HepG2 (cell line): ENCODE data around the gene PRIM2. TPM values are rescaled to one million over a fixed set of nuclear protein-coding genes. Genes with fewer than 3 reads are reported as not detected.

Experiments used
- AGO2 ChIP-seq: fragments of 200-400 bp; formaldehyde crosslinking; optimal IDR thresholded peaks from 2 replicates; pipeline ENCODE3; 2017; ENCODE audit warnings: mild to moderate bottlenecking, low read depth, low read length, moderate library complexity
- ASH2L ChIP-seq: fragments of 300-600, 200-600 bp; sonication (generic); IDR thresholded peaks from 2 replicates; pipeline ENCODE4 v1.7.0; 2017; ENCODE audit warnings: low read depth, mild to moderate bottlenecking, moderate library complexity, mixed read lengths, low read length; ENCODE audit not compliant: insufficient read length
- ATRX ChIP-seq: sonication (generic); formaldehyde crosslinking; IDR thresholded peaks from 2 replicates; pipeline ENCODE4 v1.4.0; 2020; ENCODE audit warnings: missing genetic modification reagents, borderline replicate concordance
- EHMT2 ChIP-seq: fragments of 200-600 bp; sonication (generic); IDR thresholded peaks from 2 replicates; pipeline ENCODE4 v1.7.0; 2017; ENCODE audit warnings: antibody characterized with exemption, low read depth, low read length, borderline replicate concordance
- HDAC1 ChIP-seq: sonication (generic); formaldehyde crosslinking; IDR thresholded peaks from 2 replicates; pipeline ENCODE4 v1.5.1; 2020; ENCODE audit warnings: mild to moderate bottlenecking, missing genetic modification reagents
- HDAC2 ChIP-seq: sonication (generic); formaldehyde crosslinking; IDR thresholded peaks from 2 replicates; pipeline ENCODE4 v1.4.0; 2020; ENCODE audit warnings: missing genetic modification reagents
- JUN ChIP-seq: sonication (generic); formaldehyde crosslinking; IDR thresholded peaks from 2 replicates; pipeline ENCODE4 v1.4.0; 2020; ENCODE audit warnings: mild to moderate bottlenecking, missing genetic modification reagents
- KLF15 ChIP-seq: sonication (generic); formaldehyde crosslinking; IDR thresholded peaks from 2 replicates; pipeline ENCODE4 v1.8.1; 2023; ENCODE audit warnings: borderline replicate concordance, mild to moderate bottlenecking, inconsistent platforms, missing genetic modification reagents, mixed read lengths
- RXRA ChIP-seq: sonication (generic); formaldehyde crosslinking; IDR thresholded peaks from 2 replicates; pipeline ENCODE4 v1.5.1; 2020; ENCODE audit warnings: missing genetic modification reagents
- ZNF552 ChIP-seq: sonication (generic); formaldehyde crosslinking; IDR thresholded peaks from 2 replicates; pipeline ENCODE4 v1.9.0; 2022; ENCODE audit warnings: missing genetic modification reagents, mild to moderate bottlenecking, borderline replicate concordance
- polyA plus RNA-seq, 8 experiments: library from polyadenylated mRNA; depleted of rRNA in 3 of 8; stranded (reverse) in 7 of 8; unstranded in 1 of 8; fragments of >200 nt; fragmentation: Illumina TruSeq in 4 of 8; extraction: Trizol in 4 of 8; gene quantifications; 2 replicates each; pipeline versions ENCODE4 v1.2.1 to v1.2.3, GENCODE V29; 2011 to 2016; ENCODE audit warnings: low read depth in 4 of 8, missing spikeins in 1 of 8, mixed read lengths in 1 of 8; ENCODE audit not compliant: insufficient read depth in 1 of 8
- total RNA-seq, 5 experiments: library from RNA; depleted of rRNA; stranded (reverse); fragments of >200 nt; fragmentation: Illumina TruSeq; extraction: Trizol; gene quantifications; 2 replicates each; pipeline ENCODE4 v1.2.3, GENCODE V29; 2016; ENCODE audit warnings: low read depth in 1 of 5
- TF ChIP-seq, protein P1 (sequence below): sonication (generic); formaldehyde crosslinking; IDR thresholded peaks from 2 replicates; pipeline ENCODE4 v1.5.1; 2020; ENCODE audit warnings: missing genetic modification reagents, mild to moderate bottlenecking, borderline replicate concordance
- TF ChIP-seq, protein P2 (sequence below): sonication (generic); formaldehyde crosslinking; IDR thresholded peaks from 2 replicates; pipeline ENCODE4 v1.5.1; 2020; ENCODE audit warnings: mild to moderate bottlenecking, missing genetic modification reagents, borderline replicate concordance
- TF ChIP-seq, protein P3 (sequence below): IDR thresholded peaks from 2 replicates; pipeline ENCODE4 v1.6.1; 2016; ENCODE audit warnings: missing compliant biosample characterization, missing genetic modification reagents, borderline replicate concordance
- TF ChIP-seq, protein P4 (sequence below), 2 experiments: sonication (generic) in 1 of 2; formaldehyde crosslinking in 1 of 2; IDR thresholded peaks; 2 replicates each; pipeline versions ENCODE4 v1.5.1 to v1.6.1; 2011 to 2020; ENCODE audit warnings: borderline replicate concordance in 1 of 2, low read depth in 1 of 2, low read length in 1 of 2, mild to moderate bottlenecking in 1 of 2, missing genetic modification reagents in 1 of 2, moderate library complexity in 1 of 2
- TF ChIP-seq, protein P5 (sequence below): sonication (generic); formaldehyde crosslinking; IDR thresholded peaks from 2 replicates; pipeline ENCODE4 v1.5.0; 2020; ENCODE audit warnings: missing genetic modification reagents

The PRIM2 gene
- total and polyA plus RNA-seq, 2 of the 13 experiments (the other 11 are each of a cell fraction or from before 2014, with no cell fraction given), result 8.0 to 52.7 TPM

DNA sequence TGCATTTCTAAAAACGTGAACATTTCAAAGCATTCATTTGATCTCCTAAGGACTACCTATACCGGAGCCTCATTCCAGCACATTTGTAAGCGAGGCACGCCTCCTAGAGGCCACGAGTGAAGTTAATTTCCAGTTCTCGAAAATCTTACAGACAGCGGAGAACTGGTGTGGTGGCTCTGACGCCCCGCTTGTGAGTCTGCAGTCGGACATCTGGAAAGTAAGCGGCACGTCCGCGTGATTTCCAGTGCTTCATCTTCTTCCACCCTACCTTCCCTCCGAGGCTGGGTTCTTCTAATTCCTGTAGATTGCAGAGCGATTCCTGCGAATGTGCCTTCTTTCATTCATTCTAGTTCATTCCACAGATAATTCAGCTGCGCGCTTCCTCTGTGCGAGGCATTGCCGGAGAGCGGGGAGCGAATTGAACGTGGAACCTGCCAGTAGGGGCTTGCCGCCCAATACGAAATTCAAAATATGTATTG is 810 bp upstream of the PRIM2 start (continued):
- TF ChIP-seq HDAC2, result peak; percentile 62; the same call in 1 of the 2 replicates
- no peak for TF ChIP-seq EHMT2
- TF ChIP-seq, protein P1, sequence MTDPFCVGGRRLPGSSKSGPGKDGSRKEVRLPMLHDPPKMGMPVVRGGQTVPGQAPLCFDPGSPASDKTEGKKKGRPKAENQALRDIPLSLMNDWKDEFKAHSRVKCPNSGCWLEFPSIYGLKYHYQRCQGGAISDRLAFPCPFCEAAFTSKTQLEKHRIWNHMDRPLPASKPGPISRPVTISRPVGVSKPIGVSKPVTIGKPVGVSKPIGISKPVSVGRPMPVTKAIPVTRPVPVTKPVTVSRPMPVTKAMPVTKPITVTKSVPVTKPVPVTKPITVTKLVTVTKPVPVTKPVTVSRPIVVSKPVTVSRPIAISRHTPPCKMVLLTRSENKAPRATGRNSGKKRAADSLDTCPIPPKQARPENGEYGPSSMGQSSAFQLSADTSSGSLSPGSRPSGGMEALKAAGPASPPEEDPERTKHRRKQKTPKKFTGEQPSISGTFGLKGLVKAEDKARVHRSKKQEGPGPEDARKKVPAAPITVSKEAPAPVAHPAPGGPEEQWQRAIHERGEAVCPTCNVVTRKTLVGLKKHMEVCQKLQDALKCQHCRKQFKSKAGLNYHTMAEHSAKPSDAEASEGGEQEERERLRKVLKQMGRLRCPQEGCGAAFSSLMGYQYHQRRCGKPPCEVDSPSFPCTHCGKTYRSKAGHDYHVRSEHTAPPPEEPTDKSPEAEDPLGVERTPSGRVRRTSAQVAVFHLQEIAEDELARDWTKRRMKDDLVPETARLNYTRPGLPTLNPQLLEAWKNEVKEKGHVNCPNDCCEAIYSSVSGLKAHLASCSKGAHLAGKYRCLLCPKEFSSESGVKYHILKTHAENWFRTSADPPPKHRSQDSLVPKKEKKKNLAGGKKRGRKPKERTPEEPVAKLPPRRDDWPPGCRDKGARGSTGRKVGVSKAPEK, result peak; percentile 45; the same call in 1 of the 2 replicates
- peak; percentile 63; the same call in 1 of the 2 replicates for TF ChIP-seq HDAC1
- TF ChIP-seq ZNF552 (CRISPR knock-in tag), result no peak
- TF ChIP-seq, protein P2, sequence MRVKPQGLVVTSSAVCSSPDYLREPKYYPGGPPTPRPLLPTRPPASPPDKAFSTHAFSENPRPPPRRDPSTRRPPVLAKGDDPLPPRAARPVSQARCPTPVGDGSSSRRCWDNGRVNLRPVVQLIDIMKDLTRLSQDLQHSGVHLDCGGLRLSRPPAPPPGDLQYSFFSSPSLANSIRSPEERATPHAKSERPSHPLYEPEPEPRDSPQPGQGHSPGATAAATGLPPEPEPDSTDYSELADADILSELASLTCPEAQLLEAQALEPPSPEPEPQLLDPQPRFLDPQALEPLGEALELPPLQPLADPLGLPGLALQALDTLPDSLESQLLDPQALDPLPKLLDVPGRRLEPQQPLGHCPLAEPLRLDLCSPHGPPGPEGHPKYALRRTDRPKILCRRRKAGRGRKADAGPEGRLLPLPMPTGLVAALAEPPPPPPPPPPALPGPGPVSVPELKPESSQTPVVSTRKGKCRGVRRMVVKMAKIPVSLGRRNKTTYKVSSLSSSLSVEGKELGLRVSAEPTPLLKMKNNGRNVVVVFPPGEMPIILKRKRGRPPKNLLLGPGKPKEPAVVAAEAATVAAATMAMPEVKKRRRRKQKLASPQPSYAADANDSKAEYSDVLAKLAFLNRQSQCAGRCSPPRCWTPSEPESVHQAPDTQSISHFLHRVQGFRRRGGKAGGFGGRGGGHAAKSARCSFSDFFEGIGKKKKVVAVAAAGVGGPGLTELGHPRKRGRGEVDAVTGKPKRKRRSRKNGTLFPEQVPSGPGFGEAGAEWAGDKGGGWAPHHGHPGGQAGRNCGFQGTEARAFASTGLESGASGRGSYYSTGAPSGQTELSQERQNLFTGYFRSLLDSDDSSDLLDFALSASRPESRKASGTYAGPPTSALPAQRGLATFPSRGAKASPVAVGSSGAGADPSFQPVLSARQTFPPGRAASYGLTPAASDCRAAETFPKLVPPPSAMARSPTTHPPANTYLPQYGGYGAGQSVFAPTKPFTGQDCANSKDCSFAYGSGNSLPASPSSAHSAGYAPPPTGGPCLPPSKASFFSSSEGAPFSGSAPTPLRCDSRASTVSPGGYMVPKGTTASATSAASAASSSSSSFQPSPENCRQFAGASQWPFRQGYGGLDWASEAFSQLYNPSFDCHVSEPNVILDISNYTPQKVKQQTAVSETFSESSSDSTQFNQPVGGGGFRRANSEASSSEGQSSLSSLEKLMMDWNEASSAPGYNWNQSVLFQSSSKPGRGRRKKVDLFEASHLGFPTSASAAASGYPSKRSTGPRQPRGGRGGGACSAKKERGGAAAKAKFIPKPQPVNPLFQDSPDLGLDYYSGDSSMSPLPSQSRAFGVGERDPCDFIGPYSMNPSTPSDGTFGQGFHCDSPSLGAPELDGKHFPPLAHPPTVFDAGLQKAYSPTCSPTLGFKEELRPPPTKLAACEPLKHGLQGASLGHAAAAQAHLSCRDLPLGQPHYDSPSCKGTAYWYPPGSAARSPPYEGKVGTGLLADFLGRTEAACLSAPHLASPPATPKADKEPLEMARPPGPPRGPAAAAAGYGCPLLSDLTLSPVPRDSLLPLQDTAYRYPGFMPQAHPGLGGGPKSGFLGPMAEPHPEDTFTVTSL (CRISPR knock-in tag), result peak; percentile 66; the same call in 1 of the 2 replicates
- TF ChIP-seq, protein P3, sequence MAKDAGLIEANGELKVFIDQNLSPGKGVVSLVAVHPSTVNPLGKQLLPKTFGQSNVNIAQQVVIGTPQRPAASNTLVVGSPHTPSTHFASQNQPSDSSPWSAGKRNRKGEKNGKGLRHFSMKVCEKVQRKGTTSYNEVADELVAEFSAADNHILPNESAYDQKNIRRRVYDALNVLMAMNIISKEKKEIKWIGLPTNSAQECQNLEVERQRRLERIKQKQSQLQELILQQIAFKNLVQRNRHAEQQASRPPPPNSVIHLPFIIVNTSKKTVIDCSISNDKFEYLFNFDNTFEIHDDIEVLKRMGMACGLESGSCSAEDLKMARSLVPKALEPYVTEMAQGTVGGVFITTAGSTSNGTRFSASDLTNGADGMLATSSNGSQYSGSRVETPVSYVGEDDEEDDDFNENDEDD (CRISPR knock-in tag), result peak; percentile 63; the same call in 1 of the 2 replicates
- peak; percentile 25 for TF ChIP-seq ASH2L
- TF ChIP-seq JUN (CRISPR knock-in tag), result no peak
- TF ChIP-seq, protein P4, sequence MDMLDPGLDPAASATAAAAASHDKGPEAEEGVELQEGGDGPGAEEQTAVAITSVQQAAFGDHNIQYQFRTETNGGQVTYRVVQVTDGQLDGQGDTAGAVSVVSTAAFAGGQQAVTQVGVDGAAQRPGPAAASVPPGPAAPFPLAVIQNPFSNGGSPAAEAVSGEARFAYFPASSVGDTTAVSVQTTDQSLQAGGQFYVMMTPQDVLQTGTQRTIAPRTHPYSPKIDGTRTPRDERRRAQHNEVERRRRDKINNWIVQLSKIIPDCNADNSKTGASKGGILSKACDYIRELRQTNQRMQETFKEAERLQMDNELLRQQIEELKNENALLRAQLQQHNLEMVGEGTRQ (IDR thresholded peaks at IDR 0.05; ENCODE audit: low read depth, low read length), result no peak
- TF ChIP-seq, protein P4 (CRISPR knock-in tag; IDR thresholded peaks at IDR 0.05; ENCODE audit: borderline replicate concordance), result no peak
- TF ChIP-seq, protein P5, sequence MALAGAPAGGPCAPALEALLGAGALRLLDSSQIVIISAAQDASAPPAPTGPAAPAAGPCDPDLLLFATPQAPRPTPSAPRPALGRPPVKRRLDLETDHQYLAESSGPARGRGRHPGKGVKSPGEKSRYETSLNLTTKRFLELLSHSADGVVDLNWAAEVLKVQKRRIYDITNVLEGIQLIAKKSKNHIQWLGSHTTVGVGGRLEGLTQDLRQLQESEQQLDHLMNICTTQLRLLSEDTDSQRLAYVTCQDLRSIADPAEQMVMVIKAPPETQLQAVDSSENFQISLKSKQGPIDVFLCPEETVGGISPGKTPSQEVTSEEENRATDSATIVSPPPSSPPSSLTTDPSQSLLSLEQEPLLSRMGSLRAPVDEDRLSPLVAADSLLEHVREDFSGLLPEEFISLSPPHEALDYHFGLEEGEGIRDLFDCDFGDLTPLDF (CRISPR knock-in tag), result no peak
- no peak for TF ChIP-seq KLF15 (CRISPR knock-in tag)
- peak; percentile 28; the same call in 1 of the 2 replicates for TF ChIP-seq RXRA (CRISPR knock-in tag)
- no peak for TF ChIP-seq ATRX (CRISPR knock-in tag)
- TF ChIP-seq AGO2, result no peak
